DMS153 (cell line): ENCODE results near the gene NPEPL1.

Source experiments
- DNase-seq: peaks from one replicate; lab custom pipeline; 2025; lab: John Stamatoyannopoulos, UW

The NPEPL1 gene

DNA sequence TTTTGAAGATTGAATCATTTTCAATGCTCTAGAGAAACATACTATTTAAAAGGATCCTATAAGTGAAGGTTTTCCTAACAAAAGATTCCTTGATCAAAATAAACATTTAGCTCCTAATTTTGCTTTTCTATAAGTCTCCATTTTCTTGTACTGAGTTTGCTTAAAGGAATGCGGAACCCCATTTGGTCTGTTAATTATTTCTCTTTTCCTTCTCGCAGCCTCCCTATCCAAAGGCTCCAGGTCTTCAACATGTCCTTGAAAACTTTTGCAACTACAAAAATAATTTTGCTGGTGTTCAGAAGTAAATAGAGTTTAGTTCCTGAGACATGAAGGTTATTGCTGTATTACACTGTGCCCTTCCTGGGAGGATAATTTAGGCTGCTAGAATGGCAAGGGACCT, 8.3 kb upstream of the NPEPL1 start:
- DNase-seq: no peak

GRCh38 chr20:58685988-58686387, 6.6 kb upstream of the NPEPL1 start:
- no peak for DNase-seq

- no peak for DNase-seq
These were observed 4.2 kb upstream of the NPEPL1 start for GRCh38 chr20:58688414-58688813.

GRCh38 chr20:58688840-58689239, 3.8 kb upstream of the NPEPL1 start:
- DNase-seq: no peak

- DNase-seq: no peak
These were observed 2.0 kb upstream of the NPEPL1 start for GRCh38 chr20:58690396-58691135.

DNA sequence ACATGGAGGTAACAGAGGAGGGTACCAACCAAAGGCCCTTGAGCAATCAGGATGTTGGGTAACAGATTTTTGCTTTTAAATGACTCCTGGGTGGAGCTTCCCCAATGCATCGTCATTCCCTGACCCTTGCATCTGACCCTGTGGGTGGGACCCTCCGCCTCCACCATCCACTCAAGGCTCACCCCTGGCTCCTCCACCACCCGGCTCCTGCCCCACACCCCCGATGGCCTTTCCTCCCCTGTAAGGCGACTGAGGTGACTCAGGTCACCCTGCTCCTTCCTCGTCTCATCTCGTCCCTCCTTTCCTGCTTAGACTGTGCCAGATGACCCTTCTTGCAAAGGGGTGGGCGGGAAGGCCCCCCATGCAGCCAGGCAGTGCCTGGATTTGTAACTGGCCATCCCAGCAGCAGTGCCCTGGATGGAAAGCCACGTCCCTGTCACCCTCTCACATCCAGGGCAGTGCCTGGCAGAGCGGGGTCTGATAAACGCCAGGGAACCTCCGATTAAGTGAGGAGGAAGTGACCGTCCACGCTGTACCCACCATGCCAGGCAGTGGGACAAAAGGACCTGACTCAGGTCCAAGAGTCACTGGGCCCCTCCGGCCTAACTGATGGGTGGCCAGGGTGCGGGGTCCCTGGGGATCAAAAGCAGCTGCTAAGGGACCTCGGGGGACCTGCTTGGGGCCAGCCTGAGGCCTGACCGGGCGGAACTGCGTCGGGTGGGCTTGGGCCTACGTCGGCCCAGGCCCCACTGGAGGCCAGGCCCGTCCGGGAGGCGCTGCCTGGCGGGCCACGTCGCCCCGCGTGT, 624 bp upstream of the NPEPL1 start:
- no peak for DNase-seq

- DNase-seq: no peak
These were observed 816 bp downstream of the NPEPL1 start for GRCh38 chr20:58693226-58694006.

DNA sequence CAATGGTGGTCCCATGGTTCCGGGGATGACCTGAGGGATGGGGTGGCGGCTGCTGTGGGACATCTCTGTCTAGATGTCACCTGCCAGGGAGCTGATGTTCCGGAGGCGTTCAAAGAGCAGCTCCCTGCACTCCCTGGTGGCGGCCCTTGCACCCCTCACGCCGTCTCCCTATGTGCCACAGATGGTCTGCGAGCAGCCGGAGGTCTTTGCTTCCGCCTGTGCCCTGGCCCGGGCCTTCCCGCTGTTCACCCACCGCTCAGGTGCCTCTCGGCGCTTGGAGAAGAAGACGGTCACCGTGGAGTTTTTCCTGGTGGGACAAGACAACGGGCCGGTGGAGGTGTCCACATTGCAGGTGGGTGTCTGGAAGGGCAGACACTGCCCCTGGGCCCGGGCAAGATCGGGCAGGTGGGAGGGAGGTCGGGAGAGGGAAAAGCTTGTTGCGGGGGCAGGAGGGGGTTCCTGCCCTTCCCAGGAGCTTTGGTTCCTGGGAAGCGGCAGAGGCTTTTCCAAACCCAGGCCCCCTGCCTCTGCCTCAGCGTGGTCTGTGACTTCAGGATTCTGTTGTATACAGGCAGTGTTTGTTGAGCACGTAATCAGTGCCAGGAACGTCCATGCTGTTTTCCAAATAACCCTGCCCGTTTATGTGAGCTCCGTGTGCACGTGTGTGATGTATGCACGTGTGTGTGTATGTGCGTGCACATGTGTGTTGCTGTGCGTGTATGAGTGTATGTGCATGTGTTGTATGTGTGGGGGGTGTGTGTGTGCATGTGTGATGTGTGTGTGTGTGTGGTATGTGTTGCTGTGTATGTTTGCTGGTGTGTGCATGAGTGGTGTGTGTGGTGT, 1.9 kb downstream of the NPEPL1 start:
- DNase-seq: no peak

GRCh38 chr20:58695084-58695722, 2.6 kb downstream of the NPEPL1 start:
- DNase-seq: no peak

GRCh38 chr20:58695895-58696375, 3.3 kb downstream of the NPEPL1 start:
- no peak for DNase-seq

- no peak for DNase-seq
These were observed 3.9 kb downstream of the NPEPL1 start for GRCh38 chr20:58696411-58696961.

DNA sequence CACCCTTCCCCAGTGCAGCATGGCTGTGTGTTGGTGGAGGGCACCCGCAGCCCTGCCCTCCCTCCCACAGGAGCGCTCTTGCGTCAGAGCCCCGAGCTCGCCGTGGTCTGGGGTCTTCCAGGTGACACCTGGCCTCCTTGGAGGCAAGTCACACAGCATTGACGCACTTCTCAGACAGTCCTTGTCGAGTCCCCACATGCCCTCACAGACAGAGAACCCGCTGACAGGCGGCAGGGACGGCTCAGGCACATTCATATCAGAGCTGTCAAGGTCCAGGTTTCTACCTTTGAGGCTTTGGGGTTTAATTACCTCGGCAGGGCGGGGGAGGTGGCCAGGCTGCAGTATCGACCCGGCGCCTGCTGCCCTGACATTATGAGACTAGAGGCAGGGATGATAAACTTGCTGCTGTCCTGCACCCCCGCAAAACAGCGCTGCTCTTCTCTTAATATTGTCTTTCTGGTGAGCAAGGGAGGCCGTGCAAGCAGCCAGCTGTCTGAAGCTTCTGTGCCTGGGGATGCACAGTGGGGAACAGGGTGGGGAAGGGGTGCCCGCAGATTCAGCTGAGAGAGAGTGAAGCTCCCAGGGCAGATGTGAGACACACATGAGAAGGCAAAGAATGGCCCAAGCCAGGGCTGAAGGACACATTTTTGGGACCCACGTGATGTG, 4.7 kb downstream of the NPEPL1 start:
- DNase-seq: no peak

DNA sequence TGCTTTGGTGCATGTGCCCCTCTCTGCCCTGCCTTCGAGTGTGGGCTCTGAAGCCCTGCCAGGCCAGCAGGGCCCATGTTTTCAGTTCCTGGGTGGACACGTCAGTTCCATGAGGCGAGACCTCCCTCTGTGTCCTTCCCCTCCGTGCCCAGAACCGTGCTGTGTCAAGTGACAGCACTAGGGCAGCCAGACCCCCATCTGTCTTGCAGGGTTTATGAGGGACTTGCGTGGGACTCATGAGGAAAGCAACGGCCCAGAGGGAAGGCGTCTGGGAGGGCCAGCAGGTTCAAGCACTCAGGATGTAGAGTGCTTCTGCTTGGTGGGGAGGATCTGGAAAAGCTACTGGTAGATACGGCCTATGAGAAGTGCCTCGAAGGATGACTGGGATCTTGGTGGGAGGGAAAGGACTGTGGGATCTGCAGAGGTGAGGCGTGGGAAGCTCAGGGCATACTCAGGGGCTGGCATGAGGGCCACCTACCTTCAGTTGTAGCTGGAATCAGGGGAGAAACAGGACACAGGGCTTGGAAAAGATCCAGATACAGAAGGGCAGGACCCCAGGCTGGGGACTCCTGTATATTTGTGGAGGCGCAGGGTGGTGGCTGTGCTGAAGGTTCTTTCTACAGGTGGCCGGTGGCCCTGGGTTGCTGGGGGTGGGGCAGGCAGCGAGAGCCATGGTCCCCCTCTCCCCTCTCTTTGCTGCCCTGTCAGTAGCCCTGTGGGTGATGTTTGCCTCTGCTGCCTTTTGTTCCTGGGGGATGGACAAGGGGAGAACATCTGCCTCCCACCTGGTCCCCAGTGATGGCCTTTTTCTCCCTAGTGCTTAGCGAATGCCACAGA, 5.5 kb downstream of the NPEPL1 start:
- no peak for DNase-seq

GRCh38 chr20:58698741-58699622, 6.4 kb downstream of the NPEPL1 start:
- no peak for DNase-seq

GRCh38 chr20:58699623-58700107, 7.1 kb downstream of the NPEPL1 start:
- DNase-seq: no peak

GRCh38 chr20:58700121-58700821, 7.7 kb downstream of the NPEPL1 start:
- no peak for DNase-seq

DNA sequence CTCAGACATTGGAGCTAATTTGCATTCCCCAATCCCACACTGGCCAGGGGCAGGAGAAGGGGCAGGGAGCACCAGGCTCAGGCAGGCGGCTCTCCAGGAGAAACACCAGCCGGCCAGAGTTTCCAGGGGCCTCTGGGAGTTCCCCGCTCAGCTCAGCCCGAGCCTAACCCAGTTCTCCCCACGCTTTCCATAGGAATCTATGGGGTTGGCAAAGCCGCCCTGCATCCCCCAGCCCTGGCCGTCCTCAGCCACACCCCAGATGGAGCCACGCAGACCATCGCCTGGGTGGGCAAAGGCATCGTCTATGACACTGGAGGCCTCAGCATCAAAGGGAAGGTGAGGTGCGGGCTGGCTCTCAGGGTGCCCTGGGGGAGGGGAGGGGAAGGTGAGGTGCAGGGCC, 8.2 kb downstream of the NPEPL1 start:
- no peak for DNase-seq
